Suprapubic skin (tissue), 3 donors: ENCODE results near the gene FBLL1.

Source experiments
- POLR2AphosphoS5 ChIP-seq, 3 donors: sonication (generic); formaldehyde crosslinking; IDR thresholded peaks; one replicate each; pipeline ENCODE4 v1.6.1; 2017; ENCODE audit warnings: antibody characterized with exemption in 3 of 3
- TF ChIP-seq, protein P1 (sequence below), 2 donors: fragments of 200-600 bp in 1 of 2; fragments of 450-650 bp in 1 of 2; sonication (generic) in 1 of 2; IDR thresholded peaks; one replicate each; pipeline ENCODE4 v1.5.1; 2016 to 2019; ENCODE audit warnings: antibody characterized with exemption in 2 of 2, mild to moderate bottlenecking in 1 of 2, moderate library complexity in 1 of 2

DNA sequence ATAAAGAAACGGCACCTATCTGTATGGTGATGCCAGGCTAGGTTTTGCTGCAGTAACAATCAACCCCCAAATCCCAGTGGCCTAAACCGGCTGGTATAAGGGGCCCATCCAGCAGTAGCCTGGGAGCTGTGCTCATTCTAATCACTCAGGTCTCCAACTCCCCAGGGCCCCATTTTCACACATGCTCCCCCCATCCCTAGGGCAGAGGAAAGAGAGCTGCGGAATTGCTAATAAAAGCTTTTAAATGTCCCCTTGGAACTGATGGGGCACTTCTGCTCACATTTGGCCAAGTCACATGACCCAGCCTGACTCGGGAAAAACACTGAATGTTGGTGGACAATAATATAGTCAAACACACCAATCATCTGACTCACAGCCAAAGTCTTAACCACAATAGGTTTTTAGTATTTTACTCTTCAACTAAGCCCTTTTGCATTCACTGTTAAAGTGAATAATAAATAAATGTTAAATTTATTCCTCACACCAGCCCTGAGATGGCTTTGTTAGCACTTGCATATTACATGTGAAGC lies 1.6 kb downstream of the FBLL1 start:
- TF ChIP-seq, protein P1, sequence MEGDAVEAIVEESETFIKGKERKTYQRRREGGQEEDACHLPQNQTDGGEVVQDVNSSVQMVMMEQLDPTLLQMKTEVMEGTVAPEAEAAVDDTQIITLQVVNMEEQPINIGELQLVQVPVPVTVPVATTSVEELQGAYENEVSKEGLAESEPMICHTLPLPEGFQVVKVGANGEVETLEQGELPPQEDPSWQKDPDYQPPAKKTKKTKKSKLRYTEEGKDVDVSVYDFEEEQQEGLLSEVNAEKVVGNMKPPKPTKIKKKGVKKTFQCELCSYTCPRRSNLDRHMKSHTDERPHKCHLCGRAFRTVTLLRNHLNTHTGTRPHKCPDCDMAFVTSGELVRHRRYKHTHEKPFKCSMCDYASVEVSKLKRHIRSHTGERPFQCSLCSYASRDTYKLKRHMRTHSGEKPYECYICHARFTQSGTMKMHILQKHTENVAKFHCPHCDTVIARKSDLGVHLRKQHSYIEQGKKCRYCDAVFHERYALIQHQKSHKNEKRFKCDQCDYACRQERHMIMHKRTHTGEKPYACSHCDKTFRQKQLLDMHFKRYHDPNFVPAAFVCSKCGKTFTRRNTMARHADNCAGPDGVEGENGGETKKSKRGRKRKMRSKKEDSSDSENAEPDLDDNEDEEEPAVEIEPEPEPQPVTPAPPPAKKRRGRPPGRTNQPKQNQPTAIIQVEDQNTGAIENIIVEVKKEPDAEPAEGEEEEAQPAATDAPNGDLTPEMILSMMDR (IDR thresholded peaks at IDR 0.05), result no peak
- no peak for TF ChIP-seq POLR2AphosphoS5 (IDR thresholded peaks at IDR 0.05)
